Measurements from ENCODE around the gene ZDHHC11B.
A peak's percentile ranks its signal among the peaks of the same experiment; 100 is the strongest.
"Not testable (repeated sequence)": the region's sequence is repeated elsewhere in the genome, so short reads cannot be mapped to it uniquely, and the experiment has no call there.

ZDHHC11B gene

GRCh38 chr5:766666-767431 is 17.7 kb downstream of the ZDHHC11B start:
- no peak for DNase-seq

- DNase-seq, result no peak
Observed at GRCh38 chr5:765948-766631, 18.4 kb downstream of the ZDHHC11B start.

DNA sequence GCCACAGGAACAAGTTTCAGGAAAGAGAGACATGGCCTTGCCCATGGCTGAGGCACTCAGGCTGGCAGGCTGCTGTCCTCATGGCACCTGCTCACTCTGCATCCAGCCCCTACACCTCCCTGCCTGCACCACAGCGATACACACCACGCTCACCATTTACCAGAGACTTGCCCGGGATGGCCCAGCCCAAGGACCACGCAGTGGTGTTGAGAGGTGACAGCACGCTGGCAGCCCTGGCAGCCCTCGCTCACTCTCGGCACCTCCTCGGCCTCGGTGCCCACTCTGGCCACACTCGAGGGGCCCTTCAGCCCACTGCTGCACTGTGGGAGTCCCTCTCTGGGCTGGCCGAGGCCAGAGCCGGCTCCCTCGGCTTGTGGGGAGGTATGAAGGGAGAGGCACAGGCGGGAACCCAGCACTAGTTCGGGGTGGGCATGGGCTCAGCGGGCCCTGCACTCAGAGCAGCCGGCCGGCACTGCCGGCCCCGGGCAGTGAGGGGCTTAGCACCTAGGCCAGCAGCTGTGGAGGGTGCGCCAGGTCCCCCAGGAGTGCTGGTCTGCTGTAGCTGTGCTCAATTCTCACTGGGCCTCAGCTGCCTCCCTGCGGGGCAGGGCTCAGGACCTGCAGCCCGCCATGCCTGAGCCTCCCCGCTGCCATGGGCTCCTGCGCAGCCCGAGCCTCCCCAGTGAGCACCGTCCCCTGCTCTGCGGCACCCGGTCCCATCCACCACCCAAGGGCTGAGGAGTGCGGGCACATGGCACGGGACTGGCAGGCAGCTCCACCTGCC is 20.3 kb downstream of the ZDHHC11B start:
- no peak for DNase-seq

GRCh38 chr5:763397-763796 is 21.1 kb downstream of the ZDHHC11B start:
- no peak for DNase-seq

- not testable (repeated sequence) for DNase-seq
Observed at GRCh38 chr5:762996-763395, 21.5 kb downstream of the ZDHHC11B start.

GRCh38 chr5:761854-762710 is 22.4 kb downstream of the ZDHHC11B start:
- DNase-seq, result no peak

GRCh38 chr5:761059-761771 is 23.3 kb downstream of the ZDHHC11B start:
- no peak for DNase-seq

DNA sequence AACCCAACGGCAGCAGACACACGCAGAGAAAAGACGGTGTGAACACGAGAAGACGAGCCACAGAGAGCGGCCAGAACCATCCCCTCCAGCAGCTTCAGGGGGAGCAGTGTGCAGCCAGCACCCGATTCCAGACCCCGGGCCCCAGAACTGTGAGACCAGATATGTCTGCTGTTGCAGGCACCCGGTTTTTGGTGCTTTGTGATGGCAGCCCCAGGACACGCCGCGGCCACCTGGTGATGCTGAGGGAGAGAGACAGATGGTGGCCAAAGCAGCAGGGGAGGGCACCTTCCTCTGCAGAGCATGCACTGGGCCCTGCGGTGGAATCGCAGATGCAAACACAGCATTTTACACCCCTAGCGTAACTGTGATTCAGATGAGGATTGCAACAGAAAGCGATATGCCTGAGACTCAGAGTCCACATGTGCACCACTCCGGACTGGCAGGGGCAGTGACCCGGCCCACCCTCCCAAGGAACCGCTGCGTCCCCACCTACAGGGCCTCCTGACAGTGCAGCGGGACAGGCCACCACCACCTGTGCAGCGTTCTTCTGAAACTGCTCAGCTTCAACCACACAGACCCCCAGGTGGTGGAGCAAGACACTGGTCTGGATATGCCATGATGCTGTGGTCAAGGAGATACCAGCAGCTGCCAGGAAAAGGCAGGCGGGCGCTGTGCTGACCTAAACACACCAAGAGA is 24.0 kb downstream of the ZDHHC11B start:
- DNase-seq, result no peak

GRCh38 chr5:759781-760362 is 24.7 kb downstream of the ZDHHC11B start:
- no peak for DNase-seq

DNA sequence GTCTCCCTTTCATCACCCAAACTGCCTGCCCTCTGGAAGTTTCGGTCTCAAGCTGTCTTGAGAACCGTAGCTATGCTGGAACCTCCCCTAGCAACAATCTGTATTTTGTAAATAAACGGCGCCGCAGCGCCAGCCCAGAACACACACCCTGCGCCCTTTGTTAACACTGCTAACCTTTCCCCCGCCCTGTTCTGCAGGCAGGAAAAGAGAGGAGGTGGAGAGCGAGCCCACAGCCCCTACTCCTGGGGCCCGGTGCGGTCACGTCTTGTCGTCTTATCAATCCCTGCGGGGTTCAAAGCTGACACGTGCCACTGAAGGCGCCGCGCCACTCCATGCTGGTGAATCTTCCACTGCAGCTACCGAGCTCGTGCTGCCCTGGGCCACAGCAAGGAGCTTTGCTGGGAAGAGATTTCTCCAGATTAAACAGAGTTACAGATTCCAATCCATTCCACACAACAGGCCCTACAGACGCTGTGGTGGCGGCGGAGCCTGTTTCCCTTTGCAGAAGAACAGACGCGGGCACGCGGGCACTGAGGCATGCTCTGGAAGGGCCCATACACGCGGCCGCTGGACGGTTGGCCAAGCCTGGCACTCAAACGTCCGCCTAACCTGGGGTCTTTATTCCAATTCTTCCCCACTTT is 25.3 kb downstream of the ZDHHC11B start:
- peak; percentile 84 for DNase-seq

DNA sequence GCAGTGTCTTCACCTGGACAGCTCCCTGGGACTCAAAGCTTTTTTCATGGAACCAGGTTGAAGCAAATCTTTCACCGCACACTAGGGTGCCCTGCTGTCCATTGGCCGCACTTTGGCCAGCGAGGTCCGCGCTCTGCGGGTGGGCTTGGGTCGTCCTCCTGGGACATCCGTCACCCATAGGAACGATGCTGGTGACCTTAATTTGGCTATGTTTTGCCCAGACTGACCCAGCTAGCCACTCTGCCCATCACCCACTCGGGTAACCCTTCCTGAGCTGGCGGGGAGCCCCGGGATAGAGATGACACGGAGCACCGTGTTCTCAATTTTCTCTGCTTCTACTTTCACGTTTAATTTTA is 25.9 kb downstream of the ZDHHC11B start:
- DNase-seq, result no peak

GRCh38 chr5:757931-758697 is 26.4 kb downstream of the ZDHHC11B start:
- DNase-seq, result peak; percentile 51

DNA sequence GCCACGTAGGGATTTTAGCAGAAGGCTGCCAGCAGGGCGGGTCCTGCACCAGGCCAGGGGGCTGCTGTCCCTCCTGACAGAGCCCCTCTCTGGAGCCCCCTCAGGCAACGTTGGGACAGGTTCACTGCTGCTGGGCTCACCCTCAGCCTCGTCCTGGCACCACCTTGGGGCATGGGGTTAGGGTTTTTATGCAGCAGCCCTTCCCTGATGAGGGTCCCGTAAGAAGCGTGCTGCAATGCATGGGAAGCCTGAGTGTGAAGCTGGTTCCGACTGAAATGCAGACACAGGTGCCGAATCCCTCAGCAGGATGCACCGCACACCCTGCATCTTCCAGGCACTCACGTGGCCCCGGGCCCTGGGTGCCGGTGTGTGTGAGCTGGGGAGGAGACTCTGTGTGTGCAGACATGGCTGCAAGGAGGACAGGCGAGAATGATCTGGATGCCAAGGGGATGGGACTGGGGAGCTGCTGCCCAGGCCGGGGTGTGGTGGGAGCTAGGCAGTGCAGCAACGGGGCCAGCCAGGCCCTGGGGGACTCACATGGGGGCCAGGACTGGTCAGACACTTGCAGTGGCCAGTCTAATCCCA is 27.1 kb downstream of the ZDHHC11B start:
- no peak for DNase-seq

DNA sequence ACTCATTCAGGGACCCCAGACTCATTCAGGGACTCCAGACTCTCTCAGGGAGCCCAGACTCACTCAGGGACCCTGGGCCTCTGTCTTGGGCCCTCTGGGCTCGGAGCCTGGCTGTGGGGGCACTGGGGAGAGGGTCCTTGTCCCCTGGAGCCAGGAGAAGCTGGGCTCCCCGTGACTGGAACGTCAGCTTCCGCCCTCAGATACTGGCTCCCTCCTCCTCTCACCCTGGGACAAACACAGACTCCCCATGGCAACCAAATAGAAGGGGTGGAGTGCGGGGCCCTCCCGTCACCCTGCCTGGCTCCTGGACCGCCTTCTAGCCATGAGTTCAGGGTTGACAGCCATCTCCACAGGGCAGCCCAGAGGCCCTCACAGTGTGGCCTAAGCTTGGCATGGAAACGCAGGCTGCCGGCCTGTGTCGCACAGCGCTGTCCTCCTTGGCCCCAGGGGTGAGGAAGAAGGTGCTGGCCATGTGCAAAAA is 27.6 kb downstream of the ZDHHC11B start:
- DNase-seq, result peak; percentile 38

- no peak for DNase-seq
Observed at GRCh38 chr5:756171-756570, 28.4 kb downstream of the ZDHHC11B start.

GRCh38 chr5:754143-754632 is 30.3 kb downstream of the ZDHHC11B start:
- DNase-seq, result peak; percentile 25

DNA sequence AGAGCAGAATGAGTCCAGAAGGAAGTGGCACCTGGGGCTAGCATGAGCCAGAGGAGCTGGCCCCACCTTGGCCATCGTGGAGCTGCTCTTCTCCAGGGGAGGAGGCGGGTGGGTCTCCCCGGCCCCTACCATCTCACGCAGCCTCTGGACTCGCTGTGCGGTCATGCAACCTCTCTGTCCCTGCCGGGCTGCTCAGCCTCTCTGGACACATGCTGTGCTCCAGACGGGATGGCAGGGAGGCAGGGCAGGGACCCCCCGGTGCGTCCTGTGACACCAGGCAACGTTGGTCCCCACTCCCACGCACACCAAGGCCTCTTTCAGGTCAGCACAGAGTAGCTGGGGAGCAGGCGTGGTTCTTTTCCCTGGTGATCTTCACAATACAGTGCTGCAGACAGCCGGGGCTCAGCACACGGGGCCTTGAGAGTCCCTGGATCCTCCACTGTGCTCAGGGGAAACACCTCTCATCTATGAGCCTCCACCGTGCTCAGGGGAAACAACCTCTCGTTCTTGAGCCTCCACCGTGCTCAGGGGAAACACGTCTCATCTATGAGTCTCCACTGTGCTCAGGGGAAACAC is 30.9 kb downstream of the ZDHHC11B start:
- DNase-seq, result not testable (repeated sequence)

DNA sequence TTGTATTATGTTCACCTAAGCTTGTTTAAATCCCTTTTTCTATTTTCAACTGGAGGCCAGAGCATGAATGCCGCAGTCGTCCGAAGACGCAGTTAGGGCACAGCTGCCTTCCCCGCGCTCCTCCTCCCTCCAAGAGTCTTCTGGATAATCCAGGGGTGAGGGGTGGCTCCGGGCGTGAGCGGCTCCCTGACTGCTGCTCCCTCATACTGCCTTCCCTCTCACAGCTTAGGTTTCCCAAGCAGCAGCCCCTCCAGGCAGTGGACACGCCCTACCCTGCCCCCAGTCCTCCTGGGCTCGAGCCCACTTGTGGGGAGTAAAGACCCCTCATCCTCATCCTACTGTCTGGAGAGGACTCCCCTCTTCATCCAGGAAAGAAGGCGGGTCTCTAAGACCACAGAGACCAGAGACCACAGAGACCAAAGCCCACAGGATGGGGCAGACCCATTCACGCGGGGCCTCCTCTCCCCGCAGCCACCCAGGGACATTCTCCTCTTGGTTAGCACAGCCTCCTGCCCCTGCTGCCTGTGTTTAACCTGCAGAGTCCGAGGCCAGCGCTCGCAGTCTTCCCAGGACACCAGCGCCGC is 31.9 kb downstream of the ZDHHC11B start:
- DNase-seq, result not testable (repeated sequence)

All from CD4-positive, alpha-beta T cell treated with Interleukin-17A for 1 hour (primary cell).